NCI-H1436 (cell line): ENCODE measurements around the gene TSBP1.
"Not testable (repeated sequence)": the region's sequence is repeated elsewhere in the genome, so short reads cannot be mapped to it uniquely, and the experiment has no call there.

Experiments used
- DNase-seq: peaks from one replicate; lab custom pipeline; 2025; lab: John Stamatoyannopoulos, UW

TSBP1 gene

GRCh38 chr6:32375739-32376529, 4.2 kb upstream of the TSBP1 start:
- DNase-seq: no peak

- no peak for DNase-seq
Observed at GRCh38 chr6:32371229-32371628, 474 bp downstream of the TSBP1 start.

GRCh38 chr6:32370505-32370904, 1.2 kb downstream of the TSBP1 start:
- no peak for DNase-seq

GRCh38 chr6:32369660-32370059, 2.0 kb downstream of the TSBP1 start:
- DNase-seq: no peak

- no peak for DNase-seq
Observed at GRCh38 chr6:32367644-32368043, 4.1 kb downstream of the TSBP1 start.

GRCh38 chr6:32359225-32359624, 12.5 kb downstream of the TSBP1 start:
- not testable (repeated sequence) for DNase-seq

GRCh38 chr6:32358548-32358947, 13.2 kb downstream of the TSBP1 start:
- not testable (repeated sequence) for DNase-seq

GRCh38 chr6:32355018-32355417, 16.7 kb downstream of the TSBP1 start:
- no peak for DNase-seq

- no peak for DNase-seq
Observed at GRCh38 chr6:32353348-32353747, 18.4 kb downstream of the TSBP1 start.

GRCh38 chr6:32340242-32340641, 31.5 kb downstream of the TSBP1 start:
- no peak for DNase-seq

- DNase-seq: no peak
Observed at GRCh38 chr6:32337186-32337805, 34.4 kb downstream of the TSBP1 start.

- DNase-seq: no peak
Observed at GRCh38 chr6:32332433-32332832, 39.3 kb downstream of the TSBP1 start.

- no peak for DNase-seq
Observed at GRCh38 chr6:32329141-32329540, 42.6 kb downstream of the TSBP1 start.

GRCh38 chr6:32327103-32327502, 44.6 kb downstream of the TSBP1 start:
- no peak for DNase-seq

GRCh38 chr6:32318501-32318900, 53.2 kb downstream of the TSBP1 start:
- DNase-seq: no peak

- no peak for DNase-seq
Observed at GRCh38 chr6:32317541-32317940, 54.2 kb downstream of the TSBP1 start.

- no peak for DNase-seq
Observed at GRCh38 chr6:32313964-32314363, 57.7 kb downstream of the TSBP1 start.

- no peak for DNase-seq
Observed at GRCh38 chr6:32298632-32299336, 72.9 kb downstream of the TSBP1 start.

GRCh38 chr6:32294980-32295379, 76.7 kb downstream of the TSBP1 start:
- DNase-seq: not testable (repeated sequence)

- DNase-seq: no peak
Observed at GRCh38 chr6:32294566-32294965, 77.1 kb downstream of the TSBP1 start.

- DNase-seq: no peak
Observed at GRCh38 chr6:32293695-32294094, 78.0 kb downstream of the TSBP1 start.

- DNase-seq: no peak
Observed at GRCh38 chr6:32291543-32291942, 80.2 kb downstream of the TSBP1 start.

GRCh38 chr6:32290886-32291450, 80.7 kb downstream of the TSBP1 start:
- DNase-seq: no peak
